ENCODE data around the gene LMF1. TPM values are rescaled to one million over a fixed set of nuclear protein-coding genes. Genes with fewer than 3 reads are reported as not detected.

Gene LMF1
- total RNA-seq, 1 donor from 2014 or later = 26.9 TPM

GRCh38 chr16:911101-911500 is 59.7 kb downstream of the LMF1 start:
- no peaks in the 10 kb centered on the region for H3K9me3 ChIP-seq
- DNase-seq (ENCODE audit: low spot score in 2 of 2) = no peak
- peaks cover 23 to 39% of the 10 kb centered on the region in 2 donors for H3K36me3 ChIP-seq
- TF ChIP-seq CTCF (IDR thresholded peaks at IDR 0.05) = no peak
- no peak overlapping the region for H3K4me3 ChIP-seq
- intact Hi-C loops (cut with DNase I) = no loop called here
- H3K4me1 ChIP-seq = no peaks in the 10 kb centered on the region
- no peaks in the 10 kb centered on the region for H3K27me3 ChIP-seq
- no peak overlapping the region for H3K27ac ChIP-seq

- no peak for TF ChIP-seq CTCF (IDR thresholded peaks at IDR 0.05)
- H3K36me3 ChIP-seq = peaks cover 23 to 39% of the 10 kb centered on the region in 2 donors
These were observed 60.6 kb downstream of the LMF1 start for GRCh38 chr16:910181-910580.

GRCh38 chr16:909281-910000 is 61.3 kb downstream of the LMF1 start:
- no peaks in the 10 kb centered on the region for H3K4me1 ChIP-seq
- H3K36me3 ChIP-seq = peaks cover 23 to 39% of the 10 kb centered on the region in 2 donors
- intact Hi-C loops (cut with DNase I) = no loop called here
- no peak overlapping the region for H3K27ac ChIP-seq
- no peaks in the 10 kb centered on the region for H3K9me3 ChIP-seq
- H3K4me3 ChIP-seq = no peak overlapping the region
- no peak for TF ChIP-seq CTCF (IDR thresholded peaks at IDR 0.05)
- H3K27me3 ChIP-seq = no peaks in the 10 kb centered on the region
- DNase-seq (ENCODE audit: low spot score in 2 of 2) = no peak

More at GRCh38 chr16:910181-910580, 60.6 kb downstream of the LMF1 start:
- Histone ChIP-seq H3K4me3 (no peak overlapping the region), H3K9me3 (no peaks in the 10 kb centered on the region), H3K27me3 (no peaks in the 10 kb centered on the region), H3K4me1 (no peaks in the 10 kb centered on the region), H3K27ac (no peak overlapping the region)
- DNase-seq (ENCODE audit: low spot score in 2 of 2) = no peak
- intact Hi-C loops (cut with DNase I) = no loop called here

GRCh38 chr16:908526-909155 is 62.1 kb downstream of the LMF1 start:
- intact Hi-C loops (cut with DNase I) = no loop called here
- no peak for DNase-seq (ENCODE audit: low spot score in 2 of 2)
- H3K27me3 ChIP-seq = no peaks in the 10 kb centered on the region
- H3K27ac ChIP-seq = no peak overlapping the region
- peaks cover 23 to 39% of the 10 kb centered on the region in 2 donors for H3K36me3 ChIP-seq
- no peaks in the 10 kb centered on the region for H3K4me1 ChIP-seq
- H3K4me3 ChIP-seq = no peak overlapping the region
- TF ChIP-seq CTCF (IDR thresholded peaks at IDR 0.05) = no peak
- no peaks in the 10 kb centered on the region for H3K9me3 ChIP-seq

GRCh38 chr16:907842-908241 is 62.9 kb downstream of the LMF1 start:
- Histone ChIP-seq H3K36me3 (peaks cover 23 to 39% of the 10 kb centered on the region in 2 donors), H3K4me3 (no peak overlapping the region), H3K9me3 (no peaks in the 10 kb centered on the region), H3K27me3 (no peaks in the 10 kb centered on the region), H3K4me1 (no peaks in the 10 kb centered on the region), H3K27ac (no peak overlapping the region)
- DNase-seq (ENCODE audit: low spot score in 2 of 2) = no peak
- TF ChIP-seq CTCF (IDR thresholded peaks at IDR 0.05) = no peak
- intact Hi-C loops (cut with DNase I) = no loop called here

All from ascending aorta (tissue), 2 donors.